Measurements from ENCODE around the gene MIEF1.
A peak's percentile ranks its signal among the peaks of the same experiment; 100 is the strongest.
"Not testable (repeated sequence)": the region's sequence is repeated elsewhere in the genome, so short reads cannot be mapped to it uniquely, and the experiment has no call there.

Gene MIEF1

GRCh38 chr22:39512026-39512425 is 9.9 kb downstream of the MIEF1 start:
- DNase-seq (ENCODE audit: low read depth in 1 of 2, low spot score in 1 of 2), result no peak

- no peak for DNase-seq (ENCODE audit: low read depth in 1 of 2, low spot score in 1 of 2)
Measured at GRCh38 chr22:39513791-39514190, 11.7 kb downstream of the MIEF1 start.

GRCh38 chr22:39514373-39514973 is 12.4 kb downstream of the MIEF1 start:
- no peak for DNase-seq (ENCODE audit: low read depth in 1 of 2, low spot score in 1 of 2)

GRCh38 chr22:39515266-39516050 is 13.4 kb downstream of the MIEF1 start:
- no peak for DNase-seq (ENCODE audit: low read depth in 1 of 2, low spot score in 1 of 2)

- DNase-seq (ENCODE audit: low read depth in 1 of 2, low spot score in 1 of 2), result no peak
Measured at GRCh38 chr22:39517470-39517869, 15.4 kb downstream of the MIEF1 start.

GRCh38 chr22:39518144-39518786 is 16.2 kb downstream of the MIEF1 start:
- no peak for DNase-seq (ENCODE audit: low read depth in 1 of 2, low spot score in 1 of 2)

GRCh38 chr22:39518996-39519680 is 17.0 kb downstream of the MIEF1 start:
- no peak for DNase-seq (ENCODE audit: low read depth in 1 of 2, low spot score in 1 of 2)

GRCh38 chr22:39519681-39520225 is 17.7 kb downstream of the MIEF1 start:
- peak in 1 of 2 donors; percentile 96 for DNase-seq (ENCODE audit: low read depth in 1 of 2, low spot score in 1 of 2)

GRCh38 chr22:39520226-39521105 is 18.4 kb downstream of the MIEF1 start, which contains the start of gene ATF4:
Gene ATF4, plus strand, starts transcription at chr22:39520562. Its CDS starts 884 bp downstream, at chr22:39521446.
- peak; percentile 88 to 93 for DNase-seq (ENCODE audit: low read depth in 1 of 2, low spot score in 1 of 2)

- DNase-seq (ENCODE audit: low read depth in 1 of 2, low spot score in 1 of 2), result not testable (repeated sequence)
Measured at GRCh38 chr22:39521106-39521885, 19.2 kb downstream of the MIEF1 start.

GRCh38 chr22:39522091-39522490 is 20.0 kb downstream of the MIEF1 start:
- not testable (repeated sequence) for DNase-seq (ENCODE audit: low read depth in 1 of 2, low spot score in 1 of 2)

- DNase-seq (ENCODE audit: low read depth in 1 of 2, low spot score in 1 of 2), result no peak
Measured at GRCh38 chr22:39522567-39523300, 20.6 kb downstream of the MIEF1 start.

- no peak for DNase-seq (ENCODE audit: low read depth in 1 of 2, low spot score in 1 of 2)
Measured at GRCh38 chr22:39524089-39524752, 22.1 kb downstream of the MIEF1 start.

- DNase-seq (ENCODE audit: low read depth in 1 of 2, low spot score in 1 of 2), result no peak
Measured at GRCh38 chr22:39524753-39525657, 22.9 kb downstream of the MIEF1 start.

GRCh38 chr22:39525658-39525975 is 23.5 kb downstream of the MIEF1 start:
- DNase-seq (ENCODE audit: low read depth in 1 of 2, low spot score in 1 of 2), result no peak

GRCh38 chr22:39526736-39527171 is 24.7 kb downstream of the MIEF1 start:
- no peak for DNase-seq (ENCODE audit: low read depth in 1 of 2, low spot score in 1 of 2)

GRCh38 chr22:39527481-39527961 is 25.4 kb downstream of the MIEF1 start:
- DNase-seq (ENCODE audit: low read depth in 1 of 2, low spot score in 1 of 2), result no peak

Data from activated CD4-positive, alpha-beta T cell treated with anti-CD3 and anti-CD28 coated beads, Interleukin-2, amount 50 U/mL, for 24 hours (primary cell).